ENCODE results near the gene BCL11B. TPM values are rescaled to one million over a fixed set of nuclear protein-coding genes. Genes with fewer than 3 reads are reported as not detected.
A peak's percentile ranks its signal among the peaks of the same experiment; 100 is the strongest.

Gene BCL11B
- total RNA-seq, 1 experiment from 2014 or later, result 0.84 TPM

DNA sequence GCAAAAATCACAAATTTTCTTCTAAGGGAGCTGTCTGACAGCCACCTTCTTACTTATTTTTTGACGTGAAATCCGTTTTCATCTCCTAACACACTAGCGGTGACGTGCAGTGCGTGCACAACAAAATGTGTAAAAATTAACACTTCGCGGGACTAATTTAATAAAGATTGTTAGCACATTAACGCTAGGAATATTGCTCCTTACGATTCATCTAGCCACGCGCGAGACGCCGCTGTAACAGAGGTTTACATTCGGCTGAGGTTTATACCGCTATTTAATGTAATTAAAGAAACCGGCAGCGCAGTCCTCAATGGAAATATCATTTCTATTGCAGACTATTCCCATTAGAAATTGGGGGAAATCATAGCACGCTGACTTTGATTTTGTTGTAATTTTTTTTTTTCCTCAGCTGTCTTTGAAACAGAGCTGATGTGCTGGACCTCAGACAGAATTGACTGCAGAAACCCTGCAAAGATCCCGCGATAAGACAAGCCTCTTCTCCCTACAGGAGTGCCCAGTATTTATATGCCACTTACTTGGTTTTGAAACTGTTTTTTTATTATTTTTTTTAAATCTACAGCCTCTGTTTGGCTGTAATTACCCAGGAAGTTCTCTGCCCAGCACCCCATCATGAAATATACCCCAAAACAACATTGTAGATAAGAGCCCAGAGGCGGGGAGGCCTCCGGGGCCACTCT, 31.2 kb downstream of the BCL11B start:
- peaks cover 10% of the 10 kb centered on the region for H3K4me1 Mint-ChIP-seq (ENCODE audit: insufficient read depth, unreplicated experiment)
- no peak overlapping the region for H3K27ac Mint-ChIP-seq (ENCODE audit: low read depth, unreplicated experiment)
- DNase-seq (ENCODE audit: unreplicated experiment), result no peak
- TF ChIP-seq, protein P1, sequence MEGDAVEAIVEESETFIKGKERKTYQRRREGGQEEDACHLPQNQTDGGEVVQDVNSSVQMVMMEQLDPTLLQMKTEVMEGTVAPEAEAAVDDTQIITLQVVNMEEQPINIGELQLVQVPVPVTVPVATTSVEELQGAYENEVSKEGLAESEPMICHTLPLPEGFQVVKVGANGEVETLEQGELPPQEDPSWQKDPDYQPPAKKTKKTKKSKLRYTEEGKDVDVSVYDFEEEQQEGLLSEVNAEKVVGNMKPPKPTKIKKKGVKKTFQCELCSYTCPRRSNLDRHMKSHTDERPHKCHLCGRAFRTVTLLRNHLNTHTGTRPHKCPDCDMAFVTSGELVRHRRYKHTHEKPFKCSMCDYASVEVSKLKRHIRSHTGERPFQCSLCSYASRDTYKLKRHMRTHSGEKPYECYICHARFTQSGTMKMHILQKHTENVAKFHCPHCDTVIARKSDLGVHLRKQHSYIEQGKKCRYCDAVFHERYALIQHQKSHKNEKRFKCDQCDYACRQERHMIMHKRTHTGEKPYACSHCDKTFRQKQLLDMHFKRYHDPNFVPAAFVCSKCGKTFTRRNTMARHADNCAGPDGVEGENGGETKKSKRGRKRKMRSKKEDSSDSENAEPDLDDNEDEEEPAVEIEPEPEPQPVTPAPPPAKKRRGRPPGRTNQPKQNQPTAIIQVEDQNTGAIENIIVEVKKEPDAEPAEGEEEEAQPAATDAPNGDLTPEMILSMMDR (IDR thresholded peaks at IDR 0.05; ENCODE audit: unreplicated experiment), result no peak
- CTCF ChIA-PET, result interaction anchor here (0.5 kb wide), 1 partner anchor 73 kb away, joined by 3 read pairs; no protein-coding TSS in a partner anchor
- H3K9me3 Mint-ChIP-seq (ENCODE audit: unreplicated experiment), result peaks cover 4% of the 10 kb centered on the region
- H3K4me3 Mint-ChIP-seq (ENCODE audit: unreplicated experiment), result no peak overlapping the region
- no peaks in the 10 kb centered on the region for H3K36me3 Mint-ChIP-seq (ENCODE audit: insufficient read depth, unreplicated experiment)
- intact Hi-C loops (cut with micrococcal nuclease), result no loop called here
- BruUV-seq (replicated peaks), result no TSS peak
- no peaks in the 10 kb centered on the region for H3K27me3 Mint-ChIP-seq (ENCODE audit: insufficient read depth, unreplicated experiment)
- POLR2A ChIA-PET, result interaction anchor here (0.6 kb wide), 1 partner anchor 364 kb away, joined by 3 read pairs; no protein-coding TSS in a partner anchor

DNA sequence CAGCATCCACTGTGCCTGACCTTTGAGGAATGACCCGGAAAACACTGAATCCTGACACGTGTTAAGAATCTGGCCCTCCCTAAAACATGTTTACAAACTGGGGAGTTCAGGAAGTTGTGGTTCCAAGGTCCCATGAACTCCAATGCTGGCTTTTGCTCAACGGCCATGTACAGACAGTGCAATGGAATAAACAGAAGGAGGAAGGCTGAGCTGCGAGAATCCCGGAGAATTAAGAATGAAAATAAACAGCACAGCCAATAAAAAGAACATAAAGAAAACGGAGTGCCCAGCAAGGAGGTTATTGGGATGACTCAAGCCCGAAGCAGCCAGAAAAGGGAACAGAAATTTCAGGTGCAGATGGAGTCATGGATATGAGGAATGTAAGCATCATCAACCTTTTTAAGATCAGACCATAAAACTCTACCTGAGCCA, 32.3 kb downstream of the BCL11B start:
- POLR2A ChIA-PET, result no interaction called here
- H3K27me3 Mint-ChIP-seq (ENCODE audit: insufficient read depth, unreplicated experiment), result no peaks in the 10 kb centered on the region
- BruUV-seq (replicated peaks), result no TSS peak
- H3K4me3 Mint-ChIP-seq (ENCODE audit: unreplicated experiment), result peak overlapping the region; percentile 1
- no peaks in the 10 kb centered on the region for H3K36me3 Mint-ChIP-seq (ENCODE audit: insufficient read depth, unreplicated experiment)
- TF ChIP-seq, protein P1 (IDR thresholded peaks at IDR 0.05; ENCODE audit: unreplicated experiment), result no peak
- peaks cover 7% of the 10 kb centered on the region for H3K9me3 Mint-ChIP-seq (ENCODE audit: unreplicated experiment)
- intact Hi-C loops (cut with micrococcal nuclease), result no loop called here
- peaks cover 10% of the 10 kb centered on the region for H3K4me1 Mint-ChIP-seq (ENCODE audit: insufficient read depth, unreplicated experiment)
- CTCF ChIA-PET, result interaction anchor here (0.5 kb wide), 1 partner anchor 10 kb away, joined by 5 read pairs; no protein-coding TSS in a partner anchor
- H3K27ac Mint-ChIP-seq (ENCODE audit: low read depth, unreplicated experiment), result no peak overlapping the region
- DNase-seq (ENCODE audit: unreplicated experiment), result peak; percentile 11

DNA sequence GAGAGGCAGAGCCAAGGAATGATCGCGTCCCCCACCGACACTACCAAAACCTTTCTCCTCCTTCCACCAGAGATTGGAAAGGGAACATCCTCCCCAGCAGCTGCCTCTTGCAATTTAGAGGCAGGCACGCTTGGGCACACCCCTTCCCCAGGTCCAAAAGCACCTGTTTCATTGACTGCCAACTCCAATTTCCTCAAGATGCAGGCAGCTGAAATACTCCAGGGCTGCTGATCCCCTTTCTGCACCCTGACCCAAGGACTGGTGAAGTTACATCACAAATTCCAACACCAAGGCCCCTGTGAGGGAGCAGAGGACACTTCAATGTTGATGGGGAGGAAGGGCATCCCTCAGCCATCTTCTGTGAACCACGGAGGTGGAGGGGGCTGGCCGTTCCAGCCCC, 33.8 kb downstream of the BCL11B start:
- TF ChIP-seq, protein P1 (IDR thresholded peaks at IDR 0.05; ENCODE audit: unreplicated experiment), result no peak
- Mint-ChIP-seq H3K4me3 (ENCODE audit: unreplicated experiment) (no peak overlapping the region), H3K27ac (ENCODE audit: low read depth, unreplicated experiment) (no peak overlapping the region), H3K27me3 (ENCODE audit: insufficient read depth, unreplicated experiment) (no peaks in the 10 kb centered on the region), H3K9me3 (ENCODE audit: unreplicated experiment) (peaks cover 7% of the 10 kb centered on the region), H3K4me1 (ENCODE audit: insufficient read depth, unreplicated experiment) (peaks cover 10% of the 10 kb centered on the region), H3K36me3 (ENCODE audit: insufficient read depth, unreplicated experiment) (no peaks in the 10 kb centered on the region)
- CTCF ChIA-PET, result no interaction called here
- no TSS peak for BruUV-seq (replicated peaks)
- DNase-seq (ENCODE audit: unreplicated experiment), result no peak
- POLR2A ChIA-PET, result no interaction called here
- intact Hi-C loops (cut with micrococcal nuclease), result no loop called here

DNA sequence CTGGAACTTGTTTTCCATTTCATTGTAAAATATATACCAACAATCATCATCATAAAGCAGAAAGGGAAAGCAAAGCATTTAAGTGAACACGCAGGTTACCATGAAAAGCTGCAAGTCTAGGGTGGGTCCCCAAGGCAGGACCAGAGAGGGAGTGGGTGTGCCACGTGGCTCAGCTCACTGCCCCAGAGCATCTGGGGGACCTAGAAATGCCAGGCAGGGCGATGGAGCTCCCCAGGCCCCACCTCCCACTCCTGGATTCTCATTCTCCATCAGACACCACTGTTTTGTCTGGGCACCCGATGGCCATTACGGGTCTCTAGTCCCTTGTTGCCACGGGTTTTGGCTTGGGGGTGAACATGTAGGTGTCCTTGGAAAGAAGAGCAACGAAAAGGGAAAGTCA, 34.7 kb downstream of the BCL11B start:
- no peak overlapping the region for H3K27ac Mint-ChIP-seq (ENCODE audit: low read depth, unreplicated experiment)
- peaks cover 10% of the 10 kb centered on the region for H3K4me1 Mint-ChIP-seq (ENCODE audit: insufficient read depth, unreplicated experiment)
- intact Hi-C loops (cut with micrococcal nuclease), result no loop called here
- H3K27me3 Mint-ChIP-seq (ENCODE audit: insufficient read depth, unreplicated experiment), result no peaks in the 10 kb centered on the region
- ChIA-PET CTCF (interaction anchor here (0.6 to 1.5 kb wide), 3 partner anchors 12 to 29 kb away, joined by 3 to 4 read pairs (median 3); no protein-coding TSS in a partner anchor), POLR2A (no interaction called here)
- no peak for DNase-seq (ENCODE audit: unreplicated experiment)
- H3K9me3 Mint-ChIP-seq (ENCODE audit: unreplicated experiment), result peaks cover 7% of the 10 kb centered on the region
- no TSS peak for BruUV-seq (replicated peaks)
- TF ChIP-seq, protein P1 (IDR thresholded peaks at IDR 0.05; ENCODE audit: unreplicated experiment), result no peak
- H3K4me3 Mint-ChIP-seq (ENCODE audit: unreplicated experiment), result no peak overlapping the region
- no peaks in the 10 kb centered on the region for H3K36me3 Mint-ChIP-seq (ENCODE audit: insufficient read depth, unreplicated experiment)

Measured in MCF 10A (cell line).